Esophagus muscularis mucosa (tissue), 4 donors: ENCODE results near the gene MAPK12. TPM values are rescaled to one million over a fixed set of nuclear protein-coding genes. Genes with fewer than 3 reads are reported as not detected.

Experiments used
- DNase-seq: peaks from one replicate; pipeline ENCODE4 v3.0.0-alpha.2; 2017; ENCODE audit errors: extremely low spot score
- H3K27ac ChIP-seq, 4 donors: fragments of 200-600 bp; sonication (generic); replicated peaks in 1 of 4; 1 replicate in 3 of 4; 2 replicates in 1 of 4; pipeline ENCODE4 v1.5.1; 2016 to 2019; ENCODE audit warnings: mild to moderate bottlenecking in 1 of 4
- H3K27me3 ChIP-seq, 4 donors: fragments of 200-600 bp; sonication (generic); one replicate each; pipeline versions ENCODE4 v1.5.1 to v1.6.0; 2016 to 2019
- H3K36me3 ChIP-seq, 4 donors: fragments of 200-600 bp; sonication (generic); one replicate each; pipeline ENCODE4 v1.5.1; 2016 to 2019
- H3K4me1 ChIP-seq, 4 donors: fragments of 200-600 bp; sonication (generic); one replicate each; pipeline ENCODE4 v1.5.1; 2016 to 2019
- H3K4me3 ChIP-seq, 4 donors: fragments of 200-600 bp; sonication (generic); 1 replicate in 2 of 4; 2 replicates in 2 of 4; pipeline ENCODE4 v1.5.1; 2016 to 2019; ENCODE audit warnings: mild to moderate bottlenecking in 4 of 4, moderate library complexity in 1 of 4
- H3K9me3 ChIP-seq, 4 donors: fragments of 200-600 bp; sonication (generic); 1 replicate in 3 of 4; 2 replicates in 1 of 4; pipeline ENCODE4 v1.5.1; 2016 to 2019
- CTCF ChIP-seq, 3 experiments: fragments of 200-600 bp in 2 of 3; fragments of 450-650 bp in 1 of 3; sonication (generic) in 2 of 3; IDR thresholded peaks; one replicate each; pipeline ENCODE4 v1.5.1; 2017 to 2019; ENCODE audit warnings: antibody characterized with exemption in 3 of 3, mild to moderate bottlenecking in 2 of 3, moderate library complexity in 1 of 3
- EP300 ChIP-seq: sonication (generic); formaldehyde crosslinking; IDR thresholded peaks from one replicate; pipeline ENCODE4 v1.6.1; 2017; ENCODE audit warnings: antibody characterized with exemption
- POLR2A ChIP-seq: fragments of 450-650 bp; IDR thresholded peaks from one replicate; pipeline ENCODE4 v1.6.1; 2017; ENCODE audit warnings: antibody characterized with exemption, moderate library complexity, mild to moderate bottlenecking, low read depth
- POLR2AphosphoS5 ChIP-seq, 2 donors: sonication (generic); formaldehyde crosslinking; IDR thresholded peaks; one replicate each; pipeline ENCODE4 v1.6.1; 2017; ENCODE audit warnings: antibody characterized with exemption in 2 of 2
- WGBS: methylation state at CpG from one replicate; pipeline ENCODE4 v1.1.5; 2018; 5-methylcytosine and 5-hydroxymethylcytosine counted together
- intact Hi-C: fragments of 100-400 bp; cut with DNase I; formaldehyde crosslinking; loops from one replicate; pipeline ENCODE4 v1.15.1; 2023
- total RNA-seq, 4 donors: library from RNA; depleted of rRNA; stranded (reverse); fragments of >200 nt; gene quantifications; one replicate each; pipeline versions ENCODE4 v1.1.0 to v1.2.1, GENCODE V29; 2016

MAPK12 gene
- total RNA-seq, 4 donors from 2014 or later: 5.8 to 22.9 (median 16.1) TPM

- TF ChIP-seq POLR2AphosphoS5 (IDR thresholded peaks at IDR 0.05) (no peak), CTCF (IDR thresholded peaks at IDR 0.05) (no peak), EP300 (no peak), POLR2A (no peak)
- intact Hi-C loops: loop anchor here (2.0 kb wide), 1 partner anchor 18 kb away; the partner anchor contains the start of gene DENND6B
- no peak for DNase-seq
Measured at GRCh38 chr22:50308986-50309600, 47.6 kb upstream of the MAPK12 start.

GRCh38 chr22:50308597-50308935, 47.1 kb upstream of the MAPK12 start:
- peak; percentile 95 for DNase-seq
- H3K4me3 ChIP-seq: peak overlapping the region in 2 of 4 donors; percentile 1 to 19
- TF ChIP-seq POLR2AphosphoS5 (IDR thresholded peaks at IDR 0.05): peak; percentile 52 to 63
- TF ChIP-seq CTCF (IDR thresholded peaks at IDR 0.05): no peak
- H3K27ac ChIP-seq: peak overlapping the region; percentile 81 to 93 (median 87)
- H3K36me3 ChIP-seq: peaks cover 0 to 7% (median 0%) of the 10 kb centered on the region in 4 donors
- peaks cover 41 to 58% (median 56%) of the 10 kb centered on the region in 4 donors for H3K4me1 ChIP-seq
- intact Hi-C loops: loop anchor here (2.0 kb wide), 1 partner anchor 18 kb away; the partner anchor contains the start of gene DENND6B
- H3K27me3 ChIP-seq: no peaks in the 10 kb centered on the region
- WGBS: 38% methylated on average over 4 of the region's 7 CpGs
- H3K9me3 ChIP-seq: no peaks in the 10 kb centered on the region

More at GRCh38 chr22:50308986-50309600, 47.6 kb upstream of the MAPK12 start:
- Histone ChIP-seq H3K27ac (peak overlapping the region; percentile 81 to 93 (median 87)), H3K36me3 (peaks cover 0 to 7% (median 0%) of the 10 kb centered on the region in 4 donors), H3K4me1 (peaks cover 39 to 57% (median 53%) of the 10 kb centered on the region in 4 donors), H3K4me3 (no peak overlapping the region), H3K27me3 (no peaks in the 10 kb centered on the region), H3K9me3 (no peaks in the 10 kb centered on the region)
- WGBS: 36% methylated on average over 3 of the region's 9 CpGs

GRCh38 chr22:50307890-50308596, 46.6 kb upstream of the MAPK12 start:
- Histone ChIP-seq H3K27ac (peak overlapping the region; percentile 81 to 93 (median 87)), H3K9me3 (no peaks in the 10 kb centered on the region), H3K4me3 (peak overlapping the region in 3 of 4 donors; percentile 1 to 23 (median 19)), H3K27me3 (no peaks in the 10 kb centered on the region), H3K36me3 (peaks cover 0 to 7% (median 0%) of the 10 kb centered on the region in 4 donors), H3K4me1 (peaks cover 46 to 64% (median 60%) of the 10 kb centered on the region in 4 donors)
- TF ChIP-seq CTCF (IDR thresholded peaks at IDR 0.05): no peak
- intact Hi-C loops: loop anchor here (2.0 kb wide), 1 partner anchor 19 kb away; the partner anchor contains the start of gene DENND6B
- 26% methylated on average over 10 of the region's 19 CpGs for WGBS
- no peak for DNase-seq

GRCh38 chr22:50306753-50307749, 45.6 kb upstream of the MAPK12 start, which contains the start of gene PLXNB2:
TSS of gene PLXNB2 (minus strand) at chr22:50307646. CDS start at chr22:50290584, 17,062 bp downstream.
- Histone ChIP-seq H3K9me3 (no peaks in the 10 kb centered on the region), H3K4me1 (peaks cover 56 to 74% (median 70%) of the 10 kb centered on the region in 4 donors), H3K36me3 (peaks cover 0 to 5% (median 0%) of the 10 kb centered on the region in 4 donors), H3K27me3 (no peaks in the 10 kb centered on the region), H3K27ac (peak within 1 kb of the TSS; percentile 87 to 93 (median 91)), H3K4me3 (peak within 1 kb of the TSS; percentile 91 to 98 (median 94))
- intact Hi-C loops: no loop called here
- WGBS: 0% methylated on average over 10 of the region's 105 CpGs
- TF ChIP-seq POLR2A: no peak
- TF ChIP-seq EP300: no peak
- peak; percentile 67 to 82 for TF ChIP-seq POLR2AphosphoS5 (IDR thresholded peaks at IDR 0.05)
- TF ChIP-seq CTCF (IDR thresholded peaks at IDR 0.05): no peak
- DNase-seq: no peak
